ENCODE results near the gene KCNQ4. TPM values are rescaled to one million over a fixed set of nuclear protein-coding genes. Genes with fewer than 3 reads are reported as not detected.

The KCNQ4 gene
- polyA plus RNA-seq, 1 experiment: 0.06 TPM

GRCh38 chr1:40766560-40766959 lies 17.0 kb upstream of the KCNQ4 start:
- Histone ChIP-seq H3K27me3 (ENCODE audit: control insufficient read depth, insufficient read depth, low read length) (no peaks in the 10 kb centered on the region), H3K36me3 (ENCODE audit: control insufficient read depth, insufficient read depth, low read length) (peaks cover 9% of the 10 kb centered on the region), H3K4me3 (ENCODE audit: low read depth, low read length) (no peak overlapping the region)
- ChIA-PET POLR2A (no interaction called here), CTCF (interaction anchor here (1.0 to 2.9 kb wide), 2 partner anchors 8 to 186 kb away, joined by 3 to 22 read pairs; no protein-coding TSS in a partner anchor)
- TF ChIP-seq, protein P1, sequence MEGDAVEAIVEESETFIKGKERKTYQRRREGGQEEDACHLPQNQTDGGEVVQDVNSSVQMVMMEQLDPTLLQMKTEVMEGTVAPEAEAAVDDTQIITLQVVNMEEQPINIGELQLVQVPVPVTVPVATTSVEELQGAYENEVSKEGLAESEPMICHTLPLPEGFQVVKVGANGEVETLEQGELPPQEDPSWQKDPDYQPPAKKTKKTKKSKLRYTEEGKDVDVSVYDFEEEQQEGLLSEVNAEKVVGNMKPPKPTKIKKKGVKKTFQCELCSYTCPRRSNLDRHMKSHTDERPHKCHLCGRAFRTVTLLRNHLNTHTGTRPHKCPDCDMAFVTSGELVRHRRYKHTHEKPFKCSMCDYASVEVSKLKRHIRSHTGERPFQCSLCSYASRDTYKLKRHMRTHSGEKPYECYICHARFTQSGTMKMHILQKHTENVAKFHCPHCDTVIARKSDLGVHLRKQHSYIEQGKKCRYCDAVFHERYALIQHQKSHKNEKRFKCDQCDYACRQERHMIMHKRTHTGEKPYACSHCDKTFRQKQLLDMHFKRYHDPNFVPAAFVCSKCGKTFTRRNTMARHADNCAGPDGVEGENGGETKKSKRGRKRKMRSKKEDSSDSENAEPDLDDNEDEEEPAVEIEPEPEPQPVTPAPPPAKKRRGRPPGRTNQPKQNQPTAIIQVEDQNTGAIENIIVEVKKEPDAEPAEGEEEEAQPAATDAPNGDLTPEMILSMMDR (IDR thresholded peaks at IDR 0.05; ENCODE audit: insufficient read depth, low read depth, low read length): no peak
- no peak for DNase-seq (ENCODE audit: low read depth)

- H3K4me3 ChIP-seq (ENCODE audit: low read depth, low read length): no peak overlapping the region
- H3K36me3 ChIP-seq (ENCODE audit: control insufficient read depth, insufficient read depth, low read length): peaks cover 7% of the 10 kb centered on the region
- DNase-seq (ENCODE audit: low read depth): no peak
- ChIA-PET POLR2A (no interaction called here), CTCF (interaction anchor here (0.7 to 2.5 kb wide), 4 partner anchors 9 to 14 kb away, joined by 3 to 10 read pairs (median 4); no protein-coding TSS in a partner anchor)
- H3K27me3 ChIP-seq (ENCODE audit: control insufficient read depth, insufficient read depth, low read length): no peaks in the 10 kb centered on the region
- TF ChIP-seq, protein P1 (IDR thresholded peaks at IDR 0.05; ENCODE audit: insufficient read depth, low read depth, low read length): no peak
Observed at GRCh38 chr1:40768146-40768990, 15.2 kb upstream of the KCNQ4 start.

GRCh38 chr1:40769815-40770214 lies 13.8 kb upstream of the KCNQ4 start:
- no peaks in the 10 kb centered on the region for H3K27me3 ChIP-seq (ENCODE audit: control insufficient read depth, insufficient read depth, low read length)
- H3K36me3 ChIP-seq (ENCODE audit: control insufficient read depth, insufficient read depth, low read length): peaks cover 6% of the 10 kb centered on the region
- TF ChIP-seq, protein P1 (IDR thresholded peaks at IDR 0.05; ENCODE audit: insufficient read depth, low read depth, low read length): peak; percentile 33
- ChIA-PET POLR2A (no interaction called here), CTCF (interaction anchor here (0.6 to 3.4 kb wide), 7 partner anchors 11 to 79 kb away, joined by 3 to 17 read pairs (median 6); partner anchors contain the start of gene NFYC)
- no peak overlapping the region for H3K4me3 ChIP-seq (ENCODE audit: low read depth, low read length)
- DNase-seq (ENCODE audit: low read depth): no peak

GRCh38 chr1:40770296-40771070 lies 13.1 kb upstream of the KCNQ4 start:
- POLR2A ChIA-PET: no interaction called here
- H3K4me3 ChIP-seq (ENCODE audit: low read depth, low read length): no peak overlapping the region
- no peak for DNase-seq (ENCODE audit: low read depth)
- no peaks in the 10 kb centered on the region for H3K27me3 ChIP-seq (ENCODE audit: control insufficient read depth, insufficient read depth, low read length)
- CTCF ChIA-PET: interaction anchor here (0.7 to 3.4 kb wide), 8 partner anchors 7 to 79 kb away, joined by 3 to 17 read pairs (median 5); partner anchors contain the start of gene NFYC
- H3K36me3 ChIP-seq (ENCODE audit: control insufficient read depth, insufficient read depth, low read length): peaks cover 6% of the 10 kb centered on the region
- TF ChIP-seq, protein P1 (IDR thresholded peaks at IDR 0.05; ENCODE audit: insufficient read depth, low read depth, low read length): no peak

All from BJ (cell line).